ENCODE results near the gene LRTM2.
"Not testable (repeated sequence)": the region's sequence is repeated elsewhere in the genome, so short reads cannot be mapped to it uniquely, and the experiment has no call there.

LRTM2 gene

GRCh38 chr12:1812650-1813302 is 7.6 kb upstream of the LRTM2 start:
- peak; percentile 42 for DNase-seq

- no peak for DNase-seq
Observed at GRCh38 chr12:1814266-1814665, 6.1 kb upstream of the LRTM2 start.

- DNase-seq: no peak
Observed at GRCh38 chr12:1815108-1815507, 5.3 kb upstream of the LRTM2 start.

GRCh38 chr12:1815814-1816729 is 4.3 kb upstream of the LRTM2 start:
- no peak for DNase-seq

- DNase-seq: no peak
Observed at GRCh38 chr12:1816730-1817348, 3.5 kb upstream of the LRTM2 start.

- not testable (repeated sequence) for DNase-seq
Observed at GRCh38 chr12:1817928-1818327, 2.4 kb upstream of the LRTM2 start.

- no peak for DNase-seq
Observed at GRCh38 chr12:1819050-1819449, 1.3 kb upstream of the LRTM2 start.

- DNase-seq: no peak
Observed at GRCh38 chr12:1819571-1819970, 794 bp upstream of the LRTM2 start.

- DNase-seq: no peak
Observed at GRCh38 chr12:1820896-1821291, 529 bp downstream of the LRTM2 start.

- DNase-seq: no peak
Observed at GRCh38 chr12:1821805-1822204, 1.4 kb downstream of the LRTM2 start.

GRCh38 chr12:1822699-1823098 is 2.3 kb downstream of the LRTM2 start:
- no peak for DNase-seq

GRCh38 chr12:1823237-1823636 is 2.9 kb downstream of the LRTM2 start:
- no peak for DNase-seq

GRCh38 chr12:1825382-1826102 is 5.2 kb downstream of the LRTM2 start:
- DNase-seq: no peak

- DNase-seq: no peak
Observed at GRCh38 chr12:1826401-1826800, 6.0 kb downstream of the LRTM2 start.

- DNase-seq: no peak
Observed at GRCh38 chr12:1826867-1827705, 6.7 kb downstream of the LRTM2 start.

GRCh38 chr12:1827826-1828805 is 7.8 kb downstream of the LRTM2 start:
- DNase-seq: no peak

- DNase-seq: peak; percentile 18
Observed at GRCh38 chr12:1828856-1829255, 8.5 kb downstream of the LRTM2 start.

GRCh38 chr12:1829306-1829900 is 9.0 kb downstream of the LRTM2 start:
- no peak for DNase-seq

- DNase-seq: no peak
Observed at GRCh38 chr12:1830401-1830845, 10.1 kb downstream of the LRTM2 start.

Data from EL (cell line).